Ishikawa (cell line): Measurements from ENCODE around the gene ATP13A3.

Experiments
- CEBPB ChIP-seq: IDR thresholded peaks from 2 replicates; pipeline ENCODE4 v1.6.1; 2012
- CREB1 ChIP-seq: IDR thresholded peaks from 2 replicates; pipeline ENCODE4 v1.6.1; 2012; ENCODE audit warnings: low read depth
- EGR1 ChIP-seq: IDR thresholded peaks from 2 replicates; pipeline ENCODE4 v1.6.1; 2012
- EP300 ChIP-seq: IDR thresholded peaks from 2 replicates; pipeline ENCODE4 v1.6.1; 2012; ENCODE audit warnings: borderline replicate concordance
- FOXM1 ChIP-seq: IDR thresholded peaks from 2 replicates; pipeline ENCODE4 v1.6.1; 2012; ENCODE audit warnings: low read depth, borderline replicate concordance
- MAX ChIP-seq: IDR thresholded peaks from 2 replicates; pipeline ENCODE4 v1.6.1; 2012
- NFIC ChIP-seq: IDR thresholded peaks from 2 replicates; pipeline ENCODE4 v1.6.1; 2012
- RAD21 ChIP-seq: IDR thresholded peaks from 2 replicates; pipeline ENCODE4 v1.6.1; 2012; ENCODE audit warnings: low read depth
- TAF1 ChIP-seq: IDR thresholded peaks from 2 replicates; pipeline ENCODE4 v1.6.1; 2012; ENCODE audit warnings: low read depth, mild to moderate bottlenecking
- TCF12 ChIP-seq: IDR thresholded peaks from 2 replicates; pipeline ENCODE4 v1.6.1; 2012; ENCODE audit warnings: low read depth
- TEAD4 ChIP-seq: IDR thresholded peaks from 2 replicates; pipeline ENCODE4 v1.6.1; 2012
- USF1 ChIP-seq: IDR thresholded peaks from 2 replicates; pipeline ENCODE4 v1.6.1; 2012
- YY1 ChIP-seq: IDR thresholded peaks from 2 replicates; pipeline ENCODE4 v1.6.1; 2012; ENCODE audit warnings: low read depth
- ZBTB7A ChIP-seq: IDR thresholded peaks from 2 replicates; pipeline ENCODE4 v1.6.1; 2012; ENCODE audit warnings: low read depth
- TF ChIP-seq, protein P1 (sequence below): IDR thresholded peaks from 2 replicates; pipeline ENCODE4 v1.6.1; 2012; ENCODE audit warnings: low read depth, mild to moderate bottlenecking

The ATP13A3 gene

GRCh38 chr3:194508491-194509453 is 22.0 kb upstream of the ATP13A3 start:
- TF ChIP-seq, protein P1, sequence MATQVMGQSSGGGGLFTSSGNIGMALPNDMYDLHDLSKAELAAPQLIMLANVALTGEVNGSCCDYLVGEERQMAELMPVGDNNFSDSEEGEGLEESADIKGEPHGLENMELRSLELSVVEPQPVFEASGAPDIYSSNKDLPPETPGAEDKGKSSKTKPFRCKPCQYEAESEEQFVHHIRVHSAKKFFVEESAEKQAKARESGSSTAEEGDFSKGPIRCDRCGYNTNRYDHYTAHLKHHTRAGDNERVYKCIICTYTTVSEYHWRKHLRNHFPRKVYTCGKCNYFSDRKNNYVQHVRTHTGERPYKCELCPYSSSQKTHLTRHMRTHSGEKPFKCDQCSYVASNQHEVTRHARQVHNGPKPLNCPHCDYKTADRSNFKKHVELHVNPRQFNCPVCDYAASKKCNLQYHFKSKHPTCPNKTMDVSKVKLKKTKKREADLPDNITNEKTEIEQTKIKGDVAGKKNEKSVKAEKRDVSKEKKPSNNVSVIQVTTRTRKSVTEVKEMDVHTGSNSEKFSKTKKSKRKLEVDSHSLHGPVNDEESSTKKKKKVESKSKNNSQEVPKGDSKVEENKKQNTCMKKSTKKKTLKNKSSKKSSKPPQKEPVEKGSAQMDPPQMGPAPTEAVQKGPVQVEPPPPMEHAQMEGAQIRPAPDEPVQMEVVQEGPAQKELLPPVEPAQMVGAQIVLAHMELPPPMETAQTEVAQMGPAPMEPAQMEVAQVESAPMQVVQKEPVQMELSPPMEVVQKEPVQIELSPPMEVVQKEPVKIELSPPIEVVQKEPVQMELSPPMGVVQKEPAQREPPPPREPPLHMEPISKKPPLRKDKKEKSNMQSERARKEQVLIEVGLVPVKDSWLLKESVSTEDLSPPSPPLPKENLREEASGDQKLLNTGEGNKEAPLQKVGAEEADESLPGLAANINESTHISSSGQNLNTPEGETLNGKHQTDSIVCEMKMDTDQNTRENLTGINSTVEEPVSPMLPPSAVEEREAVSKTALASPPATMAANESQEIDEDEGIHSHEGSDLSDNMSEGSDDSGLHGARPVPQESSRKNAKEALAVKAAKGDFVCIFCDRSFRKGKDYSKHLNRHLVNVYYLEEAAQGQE = no peak
- TF ChIP-seq CREB1 (no peak), TEAD4 (no peak), ZBTB7A (no peak), FOXM1 (no peak), MAX (no peak), CEBPB (no peak), EP300 (no peak), TAF1 (no peak), NFIC (no peak), USF1 (no peak), TCF12 (no peak), YY1 (no peak), EGR1 (no peak)

GRCh38 chr3:194507571-194507970 is 20.8 kb upstream of the ATP13A3 start:
- TF ChIP-seq RAD21 = no peak
- TF ChIP-seq EGR1 = no peak
- no peak for TF ChIP-seq CEBPB
- TF ChIP-seq USF1 = no peak
- TF ChIP-seq YY1 = no peak
- no peak for TF ChIP-seq ZBTB7A
- TF ChIP-seq CREB1 = no peak
- no peak for TF ChIP-seq TAF1
- TF ChIP-seq MAX = no peak
- no peak for TF ChIP-seq TEAD4
- no peak for TF ChIP-seq FOXM1
- TF ChIP-seq, protein P1 = no peak
- no peak for TF ChIP-seq EP300
- no peak for TF ChIP-seq TCF12
- TF ChIP-seq NFIC = no peak

DNA sequence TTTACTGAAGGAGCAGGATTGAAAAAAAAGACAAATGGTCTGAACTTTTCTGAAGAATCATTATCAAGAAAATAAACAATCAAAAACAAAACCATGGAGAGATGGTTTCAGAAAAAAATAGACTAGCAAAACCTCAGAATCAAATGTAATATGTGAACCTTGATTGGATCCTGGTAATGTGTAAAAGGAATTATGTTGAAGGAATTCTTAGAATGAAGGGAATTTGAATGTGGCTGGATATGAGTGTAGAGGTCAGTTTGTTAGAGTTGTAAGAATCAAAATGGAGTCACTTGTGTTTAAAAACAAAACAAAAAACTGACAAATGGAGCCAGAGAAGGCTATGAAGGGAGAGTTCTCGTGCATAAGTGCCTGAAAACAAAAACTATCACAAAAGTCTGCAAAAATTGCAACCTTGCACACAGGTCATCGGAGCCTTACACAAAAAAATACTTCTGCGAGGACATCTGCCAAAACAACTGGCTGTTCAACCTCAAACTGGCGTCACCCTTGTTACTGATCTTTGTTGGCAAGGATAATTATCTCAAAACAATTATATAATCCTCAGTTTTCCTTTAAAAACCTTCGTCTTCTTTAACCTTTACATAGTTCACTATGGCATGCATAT is 19.1 kb upstream of the ATP13A3 start:
- TF ChIP-seq CREB1 (no peak), TEAD4 (no peak), RAD21 (no peak), ZBTB7A (no peak), TCF12 (no peak), EGR1 (no peak), EP300 (no peak), USF1 (no peak), TAF1 (no peak), CEBPB (no peak), FOXM1 (no peak), NFIC (no peak), MAX (no peak)

- TF ChIP-seq YY1 = no peak
- no peak for TF ChIP-seq EP300
- TF ChIP-seq TAF1 = no peak
- TF ChIP-seq CREB1 = no peak
- TF ChIP-seq USF1 = no peak
- no peak for TF ChIP-seq ZBTB7A
- TF ChIP-seq, protein P1 = no peak
- TF ChIP-seq MAX = no peak
- TF ChIP-seq NFIC = no peak
- no peak for TF ChIP-seq TCF12
- no peak for TF ChIP-seq FOXM1
- no peak for TF ChIP-seq EGR1
These were observed 18.1 kb upstream of the ATP13A3 start for GRCh38 chr3:194504861-194505260.
